H9 (cell line): ENCODE results near the gene SEZ6. TPM values are rescaled to one million over a fixed set of nuclear protein-coding genes. Genes with fewer than 3 reads are reported as not detected.

Experiments
- DNase-seq: peaks from one replicate; pipeline ENCODE4 v3.0.0-alpha.2; 2017
- H2AFZ ChIP-seq: one replicate; pipeline ENCODE4 v1.6.1; 2013; ENCODE audit warnings: mild to moderate bottlenecking, low read length, control low read depth, moderate library complexity
- H2AK5ac ChIP-seq: 2 replicates; pipeline ENCODE4 v1.6.1; 2013; ENCODE audit warnings: low read length, control low read depth, mixed read lengths; ENCODE audit not compliant: insufficient read length
- H2BK120ac ChIP-seq: one replicate; pipeline ENCODE4 v1.6.1; 2013; ENCODE audit warnings: low read depth, mild to moderate bottlenecking, low read length, control low read depth, inconsistent platforms; ENCODE audit not compliant: poor library complexity, severe bottlenecking
- H2BK12ac ChIP-seq: 2 replicates; pipeline ENCODE4 v1.6.1; 2013; ENCODE audit warnings: low read length, control low read depth, mixed read lengths, low read depth; ENCODE audit not compliant: insufficient read length
- H2BK15ac ChIP-seq: 2 replicates; pipeline ENCODE4 v1.6.1; 2013; ENCODE audit warnings: low read depth, low read length, control low read depth
- H2BK20ac ChIP-seq: one replicate; pipeline ENCODE4 v1.6.1; 2013; ENCODE audit warnings: low read depth, mild to moderate bottlenecking, low read length, control low read depth, inconsistent platforms; ENCODE audit not compliant: poor library complexity, severe bottlenecking
- H2BK5ac ChIP-seq: 2 replicates; pipeline ENCODE4 v1.6.1; 2013; ENCODE audit warnings: low read length, control low read depth, mixed read lengths; ENCODE audit not compliant: insufficient read length
- H3K14ac ChIP-seq: 2 replicates; pipeline ENCODE4 v1.6.1; 2013; ENCODE audit warnings: low read length, control low read depth; ENCODE audit not compliant: insufficient read depth
- H3K18ac ChIP-seq: 2 replicates; pipeline ENCODE4 v1.6.1; 2013; ENCODE audit warnings: low read depth, mild to moderate bottlenecking, mixed read lengths, low read length, control low read depth; ENCODE audit not compliant: insufficient read length
- H3K23ac ChIP-seq: 2 replicates; pipeline ENCODE4 v1.6.1; 2013; ENCODE audit warnings: low read length, control low read depth, mixed read lengths, low read depth; ENCODE audit not compliant: insufficient read length
- H3K23me2 ChIP-seq: 2 replicates; pipeline ENCODE4 v1.6.1; 2013; ENCODE audit warnings: low read depth, mild to moderate bottlenecking, mixed read lengths, low read length, control low read depth; ENCODE audit not compliant: insufficient read length, poor library complexity, severe bottlenecking
- H3K27ac ChIP-seq: 2 replicates; pipeline ENCODE4 v1.5.1; 2013; ENCODE audit warnings: low read length, control low read depth, mixed read lengths, low read depth; ENCODE audit not compliant: insufficient read length
- H3K27me3 ChIP-seq: 2 replicates; pipeline ENCODE4 v1.6.1; 2013; ENCODE audit warnings: low read length, control low read depth, inconsistent platforms; ENCODE audit not compliant: insufficient read depth
- H3K4ac ChIP-seq: 2 replicates; pipeline ENCODE4 v1.6.1; 2013; ENCODE audit warnings: low read depth, mild to moderate bottlenecking, control low read depth, inconsistent platforms, low read length, moderate library complexity
- H3K4me1 ChIP-seq: 2 replicates; pipeline ENCODE4 v1.6.1; 2013; ENCODE audit warnings: low read length, control low read depth, inconsistent platforms; ENCODE audit not compliant: insufficient read depth
- H3K4me2 ChIP-seq: 2 replicates; pipeline ENCODE4 v1.6.1; 2013; ENCODE audit warnings: low read length, control low read depth, mixed read lengths; ENCODE audit not compliant: insufficient read length, insufficient read depth
- H3K56ac ChIP-seq: 2 replicates; pipeline ENCODE4 v1.6.1; 2013; ENCODE audit warnings: low read depth, mild to moderate bottlenecking, mixed read lengths, low read length, control low read depth; ENCODE audit not compliant: insufficient read length
- H3K79me1 ChIP-seq: 2 replicates; pipeline ENCODE4 v1.6.1; 2013; ENCODE audit warnings: low read depth, mild to moderate bottlenecking, moderate library complexity, low read length, control low read depth, inconsistent platforms; ENCODE audit not compliant: insufficient read depth, poor library complexity, severe bottlenecking
- H3K79me2 ChIP-seq: 2 replicates; pipeline ENCODE4 v1.6.1; 2013; ENCODE audit warnings: low read length, control low read depth, inconsistent platforms; ENCODE audit not compliant: insufficient read depth
- H3K9ac ChIP-seq: 2 replicates; pipeline ENCODE4 v1.6.1; 2013; ENCODE audit warnings: low read length, control low read depth, mixed read lengths; ENCODE audit not compliant: insufficient read length; ENCODE audit errors: extremely low read depth
- H3K9me3 ChIP-seq: one replicate; pipeline ENCODE4 v1.6.1; 2013; ENCODE audit warnings: low read depth, low read length, inconsistent platforms; ENCODE audit not compliant: control insufficient read depth
- H3T11ph ChIP-seq: one replicate; pipeline ENCODE4 v1.6.1; 2013; ENCODE audit warnings: mild to moderate bottlenecking, low read length, control low read depth, inconsistent platforms
- H4K20me1 ChIP-seq: one replicate; pipeline ENCODE4 v1.6.1; 2013; ENCODE audit not compliant: control insufficient read depth, insufficient read length, insufficient read depth
- H4K5ac ChIP-seq: 2 replicates; pipeline ENCODE4 v1.6.1; 2013; ENCODE audit warnings: low read depth, mild to moderate bottlenecking, mixed read lengths, low read length, control low read depth; ENCODE audit not compliant: insufficient read length
- H4K8ac ChIP-seq: replicated peaks from 2 replicates; pipeline ENCODE4 v1.6.1; 2013; ENCODE audit warnings: low read length, control low read depth, mixed read lengths, low read depth; ENCODE audit not compliant: insufficient read length
- H4K91ac ChIP-seq: 2 replicates; pipeline ENCODE4 v1.6.1; 2013; ENCODE audit warnings: low read depth, mild to moderate bottlenecking, moderate library complexity, mixed read lengths, low read length, control low read depth; ENCODE audit not compliant: insufficient read length
- H3K27ac Mint-ChIP-seq, 3 experiments: 2 replicates in 2 of 3; 3 replicates in 1 of 3; pipeline ENCODE4 v1.8.0; 2020 to 2021; ENCODE audit warnings: mixed read lengths in 3 of 3, mild to moderate bottlenecking in 1 of 3, moderate library complexity in 1 of 3
- H3K27me3 Mint-ChIP-seq: 2 replicates; pipeline ENCODE4 v1.8.0; 2021; ENCODE audit warnings: low read depth, mild to moderate bottlenecking, moderate library complexity, mixed read lengths
- H3K36me3 Mint-ChIP-seq, 3 experiments: 2 replicates in 2 of 3; 3 replicates in 1 of 3; pipeline ENCODE4 v1.8.0; 2020 to 2021; ENCODE audit warnings: low read depth in 3 of 3, mixed read lengths in 3 of 3; ENCODE audit not compliant: insufficient read depth in 1 of 3
- H3K4me1 Mint-ChIP-seq, 2 experiments: 2 replicates each; pipeline ENCODE4 v1.8.0; 2020; ENCODE audit warnings: mixed read lengths in 2 of 2
- H3K4me3 Mint-ChIP-seq, 2 experiments: 2 replicates in 1 of 2; 3 replicates in 1 of 2; pipeline ENCODE4 v1.8.0; 2020 to 2021; ENCODE audit warnings: mild to moderate bottlenecking in 2 of 2, mixed read lengths in 2 of 2, moderate library complexity in 1 of 2
- H3K9me3 Mint-ChIP-seq, 2 experiments: 2 replicates in 1 of 2; 3 replicates in 1 of 2; pipeline ENCODE4 v1.8.0; 2020; ENCODE audit warnings: mild to moderate bottlenecking in 2 of 2, mixed read lengths in 2 of 2, moderate library complexity in 1 of 2
- CTCF ChIP-seq: fragments of 200-600 bp; sonication (generic); conservative IDR thresholded peaks from 3 replicates; pipeline ENCODE4 v1.8.0; 2021; ENCODE audit warnings: antibody characterized with exemption, mild to moderate bottlenecking
- WGBS: extraction: QIAGEN DNeasy Blood & Tissue Kit; methylation state at CpG from one replicate; pipeline ENCODE4 v1.1.7; 2013; ENCODE audit warnings: missing lambda C conversion rate, low lambda C conversion rate, mixed read lengths; ENCODE audit not compliant: insufficient read length; ENCODE audit errors: extremely low coverage; 5-methylcytosine and 5-hydroxymethylcytosine counted together
- long read RNA-seq: library from polyadenylated mRNA; unstranded; transcript quantifications from one replicate; pipeline ENCODE4 v2.0.0, GENCODE V29; 2020
- total RNA-seq: library from RNA; stranded (reverse); gene quantifications from 2 replicates; pipeline ENCODE4 v1.2.1, GENCODE V29; 2021

Gene SEZ6
- 1.8 and 2.8 TPM in 2 replicates for total RNA-seq
- long read RNA-seq, partial matches to known transcripts, result 1 of 5 reads
- long read RNA-seq, other reads (novel, unspliced or antisense), result 4 of 5 reads

GRCh38 chr17:29005936-29006511 is at the start of gene SEZ6:
Gene SEZ6, minus strand, starts transcription at chr17:29006033. Its CDS starts 164 bp downstream, at chr17:29005869.
- no CpG with 5 or more reads among the region's 43 CpGs for WGBS
- Histone ChIP-seq H3K4me2 (peak within 1 kb of the TSS; percentile 77), H2BK15ac (no peak within 1 kb of the TSS), H3K18ac (no peak within 1 kb of the TSS), H3K23ac (no peak within 1 kb of the TSS), H3K27me3 (peaks cover 10% of the 10 kb centered on the region; the same call in 1 of the 2 replicates), H3K79me2 (no peaks in the 10 kb centered on the region), H3T11ph (no peak within 1 kb of the TSS), H2AK5ac (no peak within 1 kb of the TSS), H2BK20ac (no peak within 1 kb of the TSS), H3K23me2 (peaks cover 9% of the 10 kb centered on the region), H3K9ac (no peak within 1 kb of the TSS), H3K14ac (no peak within 1 kb of the TSS; the same call in 1 of the 2 replicates), H3K56ac (no peak within 1 kb of the TSS), H3K27ac (no peak within 1 kb of the TSS), H2BK12ac (no peak within 1 kb of the TSS), H3K4ac (no peak within 1 kb of the TSS), H2BK5ac (no peak within 1 kb of the TSS), H4K8ac (no peak within 1 kb of the TSS), H4K20me1 (no peaks in the 10 kb centered on the region), H3K79me1 (no peaks in the 10 kb centered on the region), H4K5ac (no peak within 1 kb of the TSS), H4K91ac (no peak within 1 kb of the TSS), H2BK120ac (no peak within 1 kb of the TSS), H2AFZ (no peak within 1 kb of the TSS), H3K4me1 (peaks cover 33% of the 10 kb centered on the region), H3K9me3 (no peaks in the 10 kb centered on the region)
- H3K27ac Mint-ChIP-seq, result no peak within 1 kb of the TSS; a peak in 1 of 7 replicates
- H3K4me3 Mint-ChIP-seq, result peak within 1 kb of the TSS; percentile 62 to 78
- peaks cover 47% of the 10 kb centered on the region for H3K27me3 Mint-ChIP-seq
- DNase-seq, result peak; percentile 92
- H3K9me3 Mint-ChIP-seq, result no peaks in the 10 kb centered on the region; a peak in 1 of 5 replicates
- peaks cover 75 to 76% of the 10 kb centered on the region in 2 experiments for H3K4me1 Mint-ChIP-seq
- no peaks in the 10 kb centered on the region; a peak in 1 of 7 replicates for H3K36me3 Mint-ChIP-seq
- TF ChIP-seq CTCF, result no peak
